A673 (cell line): ENCODE measurements around the gene EVPL.

Experiments
- EZH2 ChIP-seq: fragments of 200-600 bp; sonication (generic); IDR thresholded peaks from 2 replicates; pipeline ENCODE4 v1.6.1; 2017; ENCODE audit warnings: borderline replicate concordance, low read depth, mild to moderate bottlenecking, mixed read lengths, antibody characterized with exemption, low read length; ENCODE audit not compliant: poor library complexity, severe bottlenecking
- TF ChIP-seq, protein P1 (sequence below): fragments of 300-800, 200-600 bp; sonication (generic); conservative IDR thresholded peaks from 2 replicates; pipeline ENCODE4 v1.5.1; 2017; ENCODE audit warnings: low read depth, mild to moderate bottlenecking, antibody characterized with exemption, low read length, moderate library complexity, mixed read lengths

DNA sequence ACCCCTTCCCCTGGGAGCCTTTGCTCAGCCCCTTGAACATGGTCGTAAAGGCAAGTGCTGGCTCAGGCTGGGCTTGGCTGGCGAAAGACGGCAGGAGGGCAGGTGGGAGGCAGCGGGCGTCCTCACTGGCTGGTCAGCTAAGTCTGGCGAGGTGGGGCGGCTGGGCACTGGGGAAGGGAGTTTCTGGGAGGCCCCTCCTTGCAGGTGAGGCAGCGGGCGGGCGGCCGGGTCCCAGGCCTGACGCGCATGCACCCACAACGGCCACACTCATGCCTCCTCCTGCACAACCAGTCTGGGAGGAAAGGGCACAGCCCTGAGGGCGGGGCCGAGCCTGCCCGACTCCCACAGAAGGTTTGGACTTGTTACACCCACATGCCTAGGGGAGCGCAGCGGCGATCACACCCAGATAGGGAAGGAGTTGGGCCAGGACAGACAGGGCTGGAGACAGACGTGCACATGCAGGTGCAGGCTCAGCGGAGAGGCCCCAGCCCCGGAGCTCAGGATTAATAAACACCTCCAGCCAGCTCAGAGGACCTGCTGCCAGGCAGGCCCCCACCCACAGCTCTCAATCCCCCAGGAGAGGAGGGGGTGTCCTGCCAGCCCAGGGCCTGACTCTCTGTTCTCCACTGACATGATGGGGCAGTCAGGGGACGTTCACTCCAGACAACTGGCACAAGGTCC, at the start of gene EVPL:
- no peak for TF ChIP-seq EZH2
- TF ChIP-seq, protein P1, sequence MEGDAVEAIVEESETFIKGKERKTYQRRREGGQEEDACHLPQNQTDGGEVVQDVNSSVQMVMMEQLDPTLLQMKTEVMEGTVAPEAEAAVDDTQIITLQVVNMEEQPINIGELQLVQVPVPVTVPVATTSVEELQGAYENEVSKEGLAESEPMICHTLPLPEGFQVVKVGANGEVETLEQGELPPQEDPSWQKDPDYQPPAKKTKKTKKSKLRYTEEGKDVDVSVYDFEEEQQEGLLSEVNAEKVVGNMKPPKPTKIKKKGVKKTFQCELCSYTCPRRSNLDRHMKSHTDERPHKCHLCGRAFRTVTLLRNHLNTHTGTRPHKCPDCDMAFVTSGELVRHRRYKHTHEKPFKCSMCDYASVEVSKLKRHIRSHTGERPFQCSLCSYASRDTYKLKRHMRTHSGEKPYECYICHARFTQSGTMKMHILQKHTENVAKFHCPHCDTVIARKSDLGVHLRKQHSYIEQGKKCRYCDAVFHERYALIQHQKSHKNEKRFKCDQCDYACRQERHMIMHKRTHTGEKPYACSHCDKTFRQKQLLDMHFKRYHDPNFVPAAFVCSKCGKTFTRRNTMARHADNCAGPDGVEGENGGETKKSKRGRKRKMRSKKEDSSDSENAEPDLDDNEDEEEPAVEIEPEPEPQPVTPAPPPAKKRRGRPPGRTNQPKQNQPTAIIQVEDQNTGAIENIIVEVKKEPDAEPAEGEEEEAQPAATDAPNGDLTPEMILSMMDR: no peak
